GM23338 (cell line): Measurements from ENCODE around the gene CFLAR. TPM values are rescaled to one million over a fixed set of nuclear protein-coding genes. Genes with fewer than 3 reads are reported as not detected.

ENCODE experiments used
- ATAC-seq: fragments of 200-7000 bp; cut with Tn5 transposase; 3 replicates; pipeline ENCODE4 v1.9.1; 2020
- DNase-seq: peaks from one replicate; pipeline ENCODE4 v3.0.0-alpha.2; 2015; ENCODE audit warnings: low spot score
- H2AFZ ChIP-seq: fragments of 200-600 bp; sonication (generic); 2 replicates; pipeline ENCODE4 v1.8.0; 2016; ENCODE audit warnings: antibody characterized with exemption, mild to moderate bottlenecking, moderate library complexity
- H3F3A ChIP-seq: fragments of 200-600 bp; sonication (generic); replicated peaks from 2 replicates; pipeline ENCODE4 v1.8.0; 2017; ENCODE audit warnings: antibody characterized with exemption, mixed run types, low read depth
- H3K27ac ChIP-seq: fragments of 200-600 bp; sonication (generic); 2 replicates; pipeline ENCODE4 v1.6.1; 2016; ENCODE audit warnings: low read depth
- H3K27me3 ChIP-seq: fragments of 200-600 bp; sonication (generic); 2 replicates; pipeline ENCODE4 v1.8.0; 2016; ENCODE audit warnings: mild to moderate bottlenecking, mixed run types, moderate library complexity; ENCODE audit not compliant: insufficient read depth
- H3K36me3 ChIP-seq: fragments of 200-600 bp; sonication (generic); 2 replicates; pipeline ENCODE4 v1.8.0; 2016; ENCODE audit warnings: mild to moderate bottlenecking; ENCODE audit not compliant: insufficient read depth
- H3K4me1 ChIP-seq: fragments of 200-600 bp; sonication (generic); 2 replicates; pipeline ENCODE4 v1.8.0; 2016; ENCODE audit warnings: mild to moderate bottlenecking, moderate library complexity; ENCODE audit not compliant: insufficient read depth
- H3K4me2 ChIP-seq: fragments of 200-600 bp; sonication (generic); 2 replicates; pipeline ENCODE4 v1.7.1; 2017; ENCODE audit warnings: mixed run types
- H3K4me3 ChIP-seq: fragments of 200-600 bp; sonication (generic); 2 replicates; pipeline ENCODE4 v1.6.1; 2016; ENCODE audit warnings: mixed run types
- H3K79me2 ChIP-seq: fragments of 200-600 bp; sonication (generic); replicated peaks from 2 replicates; pipeline ENCODE4 v1.8.0; 2017; ENCODE audit warnings: mild to moderate bottlenecking; ENCODE audit not compliant: insufficient read depth
- H3K9me2 ChIP-seq: fragments of 200-600 bp; sonication (generic); 2 replicates; pipeline ENCODE4 v1.8.0; 2017; ENCODE audit not compliant: insufficient read depth
- H4K20me1 ChIP-seq: fragments of 200-600 bp; sonication (generic); replicated peaks from 2 replicates; pipeline ENCODE4 v1.8.0; 2017; ENCODE audit warnings: mild to moderate bottlenecking; ENCODE audit not compliant: insufficient read depth
- H3K27ac Mint-ChIP-seq: 2 replicates; pipeline ENCODE4 v1.8.0; 2020; ENCODE audit warnings: inconsistent platforms, mild to moderate bottlenecking, moderate library complexity, mixed read lengths
- H3K27me3 Mint-ChIP-seq: 3 replicates; pipeline ENCODE4 v1.8.0; 2022; ENCODE audit warnings: low read depth, mild to moderate bottlenecking, moderate library complexity, mixed read lengths, inconsistent platforms; ENCODE audit not compliant: insufficient read depth, poor library complexity
- H3K36me3 Mint-ChIP-seq: 3 replicates; pipeline ENCODE4 v1.8.0; 2021; ENCODE audit warnings: low read depth, mild to moderate bottlenecking, inconsistent platforms, moderate library complexity, mixed read lengths
- H3K4me1 Mint-ChIP-seq: 3 replicates; pipeline ENCODE4 v1.8.0; 2020; ENCODE audit warnings: mild to moderate bottlenecking, inconsistent platforms, mixed read lengths
- H3K4me3 Mint-ChIP-seq: 3 replicates; pipeline ENCODE4 v1.8.0; 2021; ENCODE audit warnings: moderate library complexity, mild to moderate bottlenecking, inconsistent platforms, mixed read lengths
- H3K9me3 Mint-ChIP-seq: 3 replicates; pipeline ENCODE4 v1.8.0; 2020; ENCODE audit warnings: moderate library complexity, mild to moderate bottlenecking, inconsistent platforms, mixed read lengths
- CREB1 ChIP-seq: fragments of 250-450 bp; sonication (Bioruptor Pico); IDR thresholded peaks from 2 replicates; pipeline ENCODE4 v1.5.0; 2020; ENCODE audit warnings: low read depth, mild to moderate bottlenecking, moderate library complexity
- EZH2 ChIP-seq: fragments of 200-600 bp; sonication (generic); IDR thresholded peaks from one replicate; pipeline ENCODE4 v1.8.0; 2017; ENCODE audit warnings: antibody characterized with exemption, mild to moderate bottlenecking, low read depth; ENCODE audit not compliant: unreplicated experiment
- EZH2phosphoT487 ChIP-seq: fragments of 200-600 bp; sonication (generic); IDR thresholded peaks from one replicate; pipeline ENCODE4 v1.8.1; 2018; ENCODE audit warnings: antibody characterized with exemption; ENCODE audit not compliant: unreplicated experiment
- JUNB ChIP-seq: IDR thresholded peaks from one replicate; pipeline ENCODE4 v1.6.1; 2016; ENCODE audit warnings: antibody characterized with exemption; ENCODE audit not compliant: unreplicated experiment
- NANOG ChIP-seq: IDR thresholded peaks from 2 replicates; pipeline ENCODE4 v1.6.1; 2016; ENCODE audit warnings: antibody characterized with exemption, borderline replicate concordance
- POLR2AphosphoS5 ChIP-seq: IDR thresholded peaks from 2 replicates; pipeline ENCODE4 v1.6.1; 2016; ENCODE audit warnings: antibody characterized with exemption, low read depth
- STAT1 ChIP-seq: IDR thresholded peaks from one replicate; pipeline ENCODE4 v1.6.1; 2016; ENCODE audit warnings: antibody characterized with exemption; ENCODE audit not compliant: unreplicated experiment
- ZNF114 ChIP-seq: fragments of 250-450 bp; sonication (Bioruptor Pico); IDR thresholded peaks from 2 replicates; pipeline ENCODE4 v1.5.0; 2020; ENCODE audit warnings: mild to moderate bottlenecking, moderate library complexity
- ZNF331 ChIP-seq: fragments of 250-450 bp; sonication (Bioruptor Pico); IDR thresholded peaks from 2 replicates; pipeline ENCODE4 v1.5.0; 2020; ENCODE audit warnings: low read depth, mild to moderate bottlenecking, moderate library complexity
- polyA plus RNA-seq: library from polyadenylated mRNA; unstranded; fragments of >200 nt; fragmentation: Nextera tagmentation; extraction: Ambion mirVana; gene quantifications from 2 replicates; pipeline ENCODE4 v1.2.1, GENCODE V29; 2016
- total RNA-seq: library from RNA; depleted of rRNA; stranded (reverse); fragments of >200 nt; shearing (Covaris generic); gene quantifications from 2 replicates; pipeline ENCODE4 v1.2.3, GENCODE V29; 2014
- TF ChIP-seq, protein P1 (sequence below): IDR thresholded peaks from one replicate; pipeline ENCODE4 v1.6.1; 2018; ENCODE audit warnings: antibody characterized with exemption; ENCODE audit not compliant: unreplicated experiment
- TF ChIP-seq, protein P2 (sequence below), 2 experiments: fragments of 200-600 bp in 1 of 2; sonication (generic) in 1 of 2; conservative IDR thresholded peaks; 2 replicates each; pipeline versions ENCODE4 v1.5.1 to v1.6.1; 2016 to 2017; ENCODE audit warnings: antibody characterized with exemption in 2 of 2, low read depth in 2 of 2, mild to moderate bottlenecking in 2 of 2, moderate library complexity in 1 of 2
- TF ChIP-seq, protein P3 (sequence below): fragments of 250-450 bp; sonication (Bioruptor Pico); IDR thresholded peaks from 2 replicates; pipeline ENCODE4 v1.5.0; 2020; ENCODE audit warnings: mild to moderate bottlenecking, moderate library complexity
- TF ChIP-seq, protein P4 (sequence below): IDR thresholded peaks from 2 replicates; pipeline ENCODE4 v1.6.1; 2016; ENCODE audit warnings: antibody characterized with exemption

CFLAR gene
- total and polyA plus RNA-seq, 2 experiments from 2014 or later, result 10.1 to 15.1 TPM

DNA sequence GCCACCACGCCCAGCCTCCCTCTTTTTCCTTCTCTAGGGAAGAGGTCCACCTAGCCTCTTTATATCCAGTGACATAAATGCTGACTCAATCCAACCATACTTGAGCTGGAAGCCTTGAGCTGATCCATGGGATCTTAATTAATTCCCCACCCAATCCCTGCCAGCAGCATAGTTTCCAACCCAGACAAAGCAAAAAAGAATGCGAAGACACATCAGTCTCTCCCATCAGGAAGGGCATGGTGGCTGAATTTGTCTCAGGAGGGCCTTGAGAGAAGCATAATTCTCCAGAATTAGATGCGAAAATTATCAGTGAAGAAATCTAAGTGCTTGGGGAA lies 89.5 kb downstream of the CFLAR start:
- TF ChIP-seq, protein P1, sequence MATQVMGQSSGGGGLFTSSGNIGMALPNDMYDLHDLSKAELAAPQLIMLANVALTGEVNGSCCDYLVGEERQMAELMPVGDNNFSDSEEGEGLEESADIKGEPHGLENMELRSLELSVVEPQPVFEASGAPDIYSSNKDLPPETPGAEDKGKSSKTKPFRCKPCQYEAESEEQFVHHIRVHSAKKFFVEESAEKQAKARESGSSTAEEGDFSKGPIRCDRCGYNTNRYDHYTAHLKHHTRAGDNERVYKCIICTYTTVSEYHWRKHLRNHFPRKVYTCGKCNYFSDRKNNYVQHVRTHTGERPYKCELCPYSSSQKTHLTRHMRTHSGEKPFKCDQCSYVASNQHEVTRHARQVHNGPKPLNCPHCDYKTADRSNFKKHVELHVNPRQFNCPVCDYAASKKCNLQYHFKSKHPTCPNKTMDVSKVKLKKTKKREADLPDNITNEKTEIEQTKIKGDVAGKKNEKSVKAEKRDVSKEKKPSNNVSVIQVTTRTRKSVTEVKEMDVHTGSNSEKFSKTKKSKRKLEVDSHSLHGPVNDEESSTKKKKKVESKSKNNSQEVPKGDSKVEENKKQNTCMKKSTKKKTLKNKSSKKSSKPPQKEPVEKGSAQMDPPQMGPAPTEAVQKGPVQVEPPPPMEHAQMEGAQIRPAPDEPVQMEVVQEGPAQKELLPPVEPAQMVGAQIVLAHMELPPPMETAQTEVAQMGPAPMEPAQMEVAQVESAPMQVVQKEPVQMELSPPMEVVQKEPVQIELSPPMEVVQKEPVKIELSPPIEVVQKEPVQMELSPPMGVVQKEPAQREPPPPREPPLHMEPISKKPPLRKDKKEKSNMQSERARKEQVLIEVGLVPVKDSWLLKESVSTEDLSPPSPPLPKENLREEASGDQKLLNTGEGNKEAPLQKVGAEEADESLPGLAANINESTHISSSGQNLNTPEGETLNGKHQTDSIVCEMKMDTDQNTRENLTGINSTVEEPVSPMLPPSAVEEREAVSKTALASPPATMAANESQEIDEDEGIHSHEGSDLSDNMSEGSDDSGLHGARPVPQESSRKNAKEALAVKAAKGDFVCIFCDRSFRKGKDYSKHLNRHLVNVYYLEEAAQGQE, result no peak
- TF ChIP-seq ZNF331 (CRISPR knock-in tag) (no peak), EZH2phosphoT487 (no peak), POLR2AphosphoS5 (no peak), EZH2 (no peak), ZNF114 (no peak), JUNB (no peak), CREB1 (CRISPR knock-in tag) (no peak), NANOG (no peak), STAT1 (no peak)
- TF ChIP-seq, protein P2, sequence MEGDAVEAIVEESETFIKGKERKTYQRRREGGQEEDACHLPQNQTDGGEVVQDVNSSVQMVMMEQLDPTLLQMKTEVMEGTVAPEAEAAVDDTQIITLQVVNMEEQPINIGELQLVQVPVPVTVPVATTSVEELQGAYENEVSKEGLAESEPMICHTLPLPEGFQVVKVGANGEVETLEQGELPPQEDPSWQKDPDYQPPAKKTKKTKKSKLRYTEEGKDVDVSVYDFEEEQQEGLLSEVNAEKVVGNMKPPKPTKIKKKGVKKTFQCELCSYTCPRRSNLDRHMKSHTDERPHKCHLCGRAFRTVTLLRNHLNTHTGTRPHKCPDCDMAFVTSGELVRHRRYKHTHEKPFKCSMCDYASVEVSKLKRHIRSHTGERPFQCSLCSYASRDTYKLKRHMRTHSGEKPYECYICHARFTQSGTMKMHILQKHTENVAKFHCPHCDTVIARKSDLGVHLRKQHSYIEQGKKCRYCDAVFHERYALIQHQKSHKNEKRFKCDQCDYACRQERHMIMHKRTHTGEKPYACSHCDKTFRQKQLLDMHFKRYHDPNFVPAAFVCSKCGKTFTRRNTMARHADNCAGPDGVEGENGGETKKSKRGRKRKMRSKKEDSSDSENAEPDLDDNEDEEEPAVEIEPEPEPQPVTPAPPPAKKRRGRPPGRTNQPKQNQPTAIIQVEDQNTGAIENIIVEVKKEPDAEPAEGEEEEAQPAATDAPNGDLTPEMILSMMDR (conservative IDR thresholded peaks at IDR 0.05; ENCODE audit: low read depth in 2 of 2), result no peak
- TF ChIP-seq, protein P3, sequence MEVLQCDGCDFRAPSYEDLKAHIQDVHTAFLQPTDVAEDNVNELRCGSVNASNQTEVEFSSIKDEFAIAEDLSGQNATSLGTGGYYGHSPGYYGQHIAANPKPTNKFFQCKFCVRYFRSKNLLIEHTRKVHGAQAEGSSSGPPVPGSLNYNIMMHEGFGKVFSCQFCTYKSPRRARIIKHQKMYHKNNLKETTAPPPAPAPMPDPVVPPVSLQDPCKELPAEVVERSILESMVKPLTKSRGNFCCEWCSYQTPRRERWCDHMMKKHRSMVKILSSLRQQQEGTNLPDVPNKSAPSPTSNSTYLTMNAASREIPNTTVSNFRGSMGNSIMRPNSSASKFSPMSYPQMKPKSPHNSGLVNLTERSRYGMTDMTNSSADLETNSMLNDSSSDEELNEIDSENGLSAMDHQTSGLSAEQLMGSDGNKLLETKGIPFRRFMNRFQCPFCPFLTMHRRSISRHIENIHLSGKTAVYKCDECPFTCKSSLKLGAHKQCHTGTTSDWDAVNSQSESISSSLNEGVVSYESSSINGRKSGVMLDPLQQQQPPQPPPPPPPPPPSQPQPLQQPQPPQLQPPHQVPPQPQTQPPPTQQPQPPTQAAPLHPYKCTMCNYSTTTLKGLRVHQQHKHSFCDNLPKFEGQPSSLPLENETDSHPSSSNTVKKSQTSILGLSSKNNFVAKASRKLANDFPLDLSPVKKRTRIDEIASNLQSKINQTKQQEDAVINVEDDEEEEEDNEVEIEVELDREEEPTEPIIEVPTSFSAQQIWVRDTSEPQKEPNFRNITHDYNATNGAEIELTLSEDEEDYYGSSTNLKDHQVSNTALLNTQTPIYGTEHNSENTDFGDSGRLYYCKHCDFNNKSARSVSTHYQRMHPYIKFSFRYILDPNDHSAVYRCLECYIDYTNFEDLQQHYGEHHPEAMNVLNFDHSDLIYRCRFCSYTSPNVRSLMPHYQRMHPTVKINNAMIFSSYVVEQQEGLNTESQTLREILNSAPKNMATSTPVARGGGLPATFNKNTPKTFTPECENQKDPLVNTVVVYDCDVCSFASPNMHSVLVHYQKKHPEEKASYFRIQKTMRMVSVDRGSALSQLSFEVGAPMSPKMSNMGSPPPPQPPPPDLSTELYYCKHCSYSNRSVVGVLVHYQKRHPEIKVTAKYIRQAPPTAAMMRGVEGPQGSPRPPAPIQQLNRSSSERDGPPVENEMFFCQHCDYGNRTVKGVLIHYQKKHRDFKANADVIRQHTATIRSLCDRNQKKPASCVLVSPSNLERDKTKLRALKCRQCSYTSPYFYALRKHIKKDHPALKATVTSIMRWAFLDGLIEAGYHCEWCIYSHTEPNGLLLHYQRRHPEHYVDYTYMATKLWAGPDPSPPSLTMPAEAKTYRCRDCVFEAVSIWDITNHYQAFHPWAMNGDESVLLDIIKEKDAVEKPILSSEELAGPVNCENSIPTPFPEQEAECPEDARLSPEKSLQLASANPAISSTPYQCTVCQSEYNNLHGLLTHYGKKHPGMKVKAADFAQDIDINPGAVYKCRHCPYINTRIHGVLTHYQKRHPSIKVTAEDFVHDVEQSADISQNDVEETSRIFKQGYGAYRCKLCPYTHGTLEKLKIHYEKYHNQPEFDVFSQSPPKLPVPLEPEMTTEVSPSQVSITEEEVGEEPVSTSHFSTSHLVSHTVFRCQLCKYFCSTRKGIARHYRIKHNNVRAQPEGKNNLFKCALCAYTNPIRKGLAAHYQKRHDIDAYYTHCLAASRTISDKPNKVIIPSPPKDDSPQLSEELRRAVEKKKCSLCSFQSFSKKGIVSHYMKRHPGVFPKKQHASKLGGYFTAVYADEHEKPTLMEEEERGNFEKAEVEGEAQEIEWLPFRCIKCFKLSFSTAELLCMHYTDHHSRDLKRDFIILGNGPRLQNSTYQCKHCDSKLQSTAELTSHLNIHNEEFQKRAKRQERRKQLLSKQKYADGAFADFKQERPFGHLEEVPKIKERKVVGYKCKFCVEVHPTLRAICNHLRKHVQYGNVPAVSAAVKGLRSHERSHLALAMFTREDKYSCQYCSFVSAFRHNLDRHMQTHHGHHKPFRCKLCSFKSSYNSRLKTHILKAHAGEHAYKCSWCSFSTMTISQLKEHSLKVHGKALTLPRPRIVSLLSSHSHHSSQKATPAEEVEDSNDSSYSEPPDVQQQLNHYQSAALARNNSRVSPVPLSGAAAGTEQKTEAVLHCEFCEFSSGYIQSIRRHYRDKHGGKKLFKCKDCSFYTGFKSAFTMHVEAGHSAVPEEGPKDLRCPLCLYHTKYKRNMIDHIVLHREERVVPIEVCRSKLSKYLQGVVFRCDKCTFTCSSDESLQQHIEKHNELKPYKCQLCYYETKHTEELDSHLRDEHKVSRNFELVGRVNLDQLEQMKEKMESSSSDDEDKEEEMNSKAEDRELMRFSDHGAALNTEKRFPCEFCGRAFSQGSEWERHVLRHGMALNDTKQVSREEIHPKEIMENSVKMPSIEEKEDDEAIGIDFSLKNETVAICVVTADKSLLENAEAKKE (CRISPR knock-in tag), result no peak
- TF ChIP-seq, protein P4, sequence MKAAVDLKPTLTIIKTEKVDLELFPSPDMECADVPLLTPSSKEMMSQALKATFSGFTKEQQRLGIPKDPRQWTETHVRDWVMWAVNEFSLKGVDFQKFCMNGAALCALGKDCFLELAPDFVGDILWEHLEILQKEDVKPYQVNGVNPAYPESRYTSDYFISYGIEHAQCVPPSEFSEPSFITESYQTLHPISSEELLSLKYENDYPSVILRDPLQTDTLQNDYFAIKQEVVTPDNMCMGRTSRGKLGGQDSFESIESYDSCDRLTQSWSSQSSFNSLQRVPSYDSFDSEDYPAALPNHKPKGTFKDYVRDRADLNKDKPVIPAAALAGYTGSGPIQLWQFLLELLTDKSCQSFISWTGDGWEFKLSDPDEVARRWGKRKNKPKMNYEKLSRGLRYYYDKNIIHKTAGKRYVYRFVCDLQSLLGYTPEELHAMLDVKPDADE, result no peak
- H2AFZ ChIP-seq, result no peak overlapping the region

More for the DNA sequence above, 89.5 kb downstream of the CFLAR start:
- no peak for ATAC-seq
- no peak overlapping the region for H3K4me3 Mint-ChIP-seq
- Histone ChIP-seq H3K4me2 (no peak overlapping the region), H3K4me3 (no peak overlapping the region), H3K4me1 (no peaks in the 10 kb centered on the region), H3K79me2 (no peaks in the 10 kb centered on the region), H3K9me2 (no peaks in the 10 kb centered on the region), H4K20me1 (no peaks in the 10 kb centered on the region), H3K27ac (no peak overlapping the region), H3K36me3 (no peaks in the 10 kb centered on the region), H3F3A (no peaks in the 10 kb centered on the region), H3K27me3 (no peaks in the 10 kb centered on the region)
- no peak for DNase-seq
- peaks cover 7% of the 10 kb centered on the region for H3K4me1 Mint-ChIP-seq
- H3K36me3 Mint-ChIP-seq, result no peaks in the 10 kb centered on the region
- H3K9me3 Mint-ChIP-seq, result no peaks in the 10 kb centered on the region
- no peaks in the 10 kb centered on the region for H3K27me3 Mint-ChIP-seq
- H3K27ac Mint-ChIP-seq, result no peak overlapping the region
